Esophagus squamous epithelium (tissue), 5 donors: ENCODE measurements around the gene FBXO30. TPM values are rescaled to one million over a fixed set of nuclear protein-coding genes. Genes with fewer than 3 reads are reported as not detected.

Experiments used
- DNase-seq: peaks from one replicate; lab custom pipeline; 2025; lab: John Stamatoyannopoulos, UW
- H3K27ac ChIP-seq, 4 donors: fragments of 200-600 bp; sonication (generic); one replicate each; pipeline ENCODE4 v1.5.1; 2016 to 2019; ENCODE audit warnings: mild to moderate bottlenecking in 1 of 4
- H3K27me3 ChIP-seq, 4 donors: fragments of 200-600 bp; sonication (generic); 1 replicate in 3 of 4; 2 replicates in 1 of 4; pipeline versions ENCODE4 v1.5.1 to v1.6.0; 2017 to 2021; ENCODE audit warnings: antibody characterized with exemption in 1 of 4
- H3K36me3 ChIP-seq, 3 donors: fragments of 200-600 bp; sonication (generic); one replicate each; pipeline ENCODE4 v1.5.1; 2016 to 2019
- H3K4me1 ChIP-seq, 3 donors: fragments of 200-600 bp; sonication (generic); one replicate each; pipeline ENCODE4 v1.5.1; 2017 to 2019
- H3K4me3 ChIP-seq, 4 donors: fragments of 200-600 bp; sonication (generic); 1 replicate in 3 of 4; 2 replicates in 1 of 4; pipeline ENCODE4 v1.5.1; 2016 to 2019; ENCODE audit warnings: mild to moderate bottlenecking in 2 of 4, moderate library complexity in 1 of 4
- H3K9me3 ChIP-seq, 3 donors: fragments of 200-600 bp; sonication (generic); one replicate each; pipeline ENCODE4 v1.5.1; 2016 to 2019
- CTCF ChIP-seq, 6 experiments: fragments of 450-650 bp in 4 of 6; fragments of 200-600 bp in 2 of 6; sonication (generic) in 2 of 6; IDR thresholded peaks; one replicate each; pipeline ENCODE4 v1.5.1; 2016 to 2019; ENCODE audit warnings: antibody characterized with exemption in 6 of 6, mild to moderate bottlenecking in 4 of 6, moderate library complexity in 4 of 6
- POLR2A ChIP-seq, 4 donors: fragments of 450-650 bp; IDR thresholded peaks; one replicate each; pipeline ENCODE4 v1.6.1; 2017; ENCODE audit warnings: antibody characterized with exemption in 4 of 4, mild to moderate bottlenecking in 4 of 4, moderate library complexity in 3 of 4
- WGBS, 2 donors: methylation state at CpG; one replicate each; pipeline ENCODE4 v1.1.5; 2018; 5-methylcytosine and 5-hydroxymethylcytosine counted together
- intact Hi-C: fragments of 100-400 bp; cut with DNase I; formaldehyde crosslinking; loops from one replicate; pipeline ENCODE4 v1.15.0; 2022
- total RNA-seq, 4 donors: library from RNA; depleted of rRNA; stranded (reverse); fragments of >200 nt; gene quantifications; one replicate each; pipeline ENCODE4 v1.1.0, GENCODE V29; 2016
- donor health status: DM: yes; HTN: yes; CAD: no.

Gene FBXO30
- total RNA-seq, 4 donors from 2014 or later = 4.1 to 23.7 (median 9.0) TPM

- Histone ChIP-seq H3K27ac (no peak overlapping the region), H3K4me1 (no peaks in the 10 kb centered on the region), H3K9me3 (no peaks in the 10 kb centered on the region), H3K36me3 (no peaks in the 10 kb centered on the region), H3K4me3 (no peak overlapping the region), H3K27me3 (no peaks in the 10 kb centered on the region)
- DNase-seq = no peak
- TF ChIP-seq POLR2A (IDR thresholded peaks at IDR 0.05) (no peak), CTCF (IDR thresholded peaks at IDR 0.05) (no peak)
- 30 to 50% methylated on average over 1 of the region's 1 CpG for WGBS, 2 donors
- intact Hi-C loops = no loop called here
Observed at GRCh38 chr6:145823328-145823944, 8.8 kb upstream of the FBXO30 start.

GRCh38 chr6:145822456-145822855 lies 7.9 kb upstream of the FBXO30 start:
- Histone ChIP-seq H3K36me3 (no peaks in the 10 kb centered on the region), H3K27ac (no peak overlapping the region), H3K27me3 (no peaks in the 10 kb centered on the region), H3K9me3 (no peaks in the 10 kb centered on the region), H3K4me3 (no peak overlapping the region), H3K4me1 (no peaks in the 10 kb centered on the region)
- intact Hi-C loops = no loop called here
- WGBS, 2 donors = 64 to 77% methylated on average over 2 of the region's 2 CpGs
- no peak for DNase-seq
- TF ChIP-seq POLR2A (IDR thresholded peaks at IDR 0.05) (no peak), CTCF (IDR thresholded peaks at IDR 0.05) (no peak)

DNA sequence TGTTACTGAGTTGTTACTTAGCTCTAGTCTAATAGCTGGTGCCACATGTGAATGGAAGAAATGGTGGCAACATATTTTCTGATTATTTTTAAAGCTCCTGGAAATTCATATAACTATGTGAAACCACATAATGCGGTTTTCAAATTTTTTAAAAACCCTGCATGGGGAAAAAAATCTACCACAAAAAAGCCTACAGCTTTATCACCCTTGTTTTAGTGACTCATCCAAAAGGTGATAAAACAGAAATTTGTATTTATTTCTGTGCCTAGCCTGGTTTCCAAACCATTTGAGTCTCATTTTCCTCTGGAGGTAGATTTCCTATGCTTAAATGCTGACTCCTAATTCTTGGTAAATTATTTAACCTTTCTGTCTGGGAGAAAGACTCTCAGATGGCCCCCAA lies 5.4 kb upstream of the FBXO30 start:
- Histone ChIP-seq H3K4me1 (peaks cover 5 to 15% (median 10%) of the 10 kb centered on the region in 3 donors), H3K27me3 (no peaks in the 10 kb centered on the region), H3K27ac (no peak overlapping the region), H3K4me3 (no peak overlapping the region), H3K9me3 (no peaks in the 10 kb centered on the region), H3K36me3 (no peaks in the 10 kb centered on the region)
- 92 to 100% methylated on average over 1 of the region's 1 CpG for WGBS, 2 donors
- intact Hi-C loops = no loop called here
- DNase-seq = no peak
- TF ChIP-seq CTCF (IDR thresholded peaks at IDR 0.05) (no peak), POLR2A (IDR thresholded peaks at IDR 0.05) (no peak)

DNA sequence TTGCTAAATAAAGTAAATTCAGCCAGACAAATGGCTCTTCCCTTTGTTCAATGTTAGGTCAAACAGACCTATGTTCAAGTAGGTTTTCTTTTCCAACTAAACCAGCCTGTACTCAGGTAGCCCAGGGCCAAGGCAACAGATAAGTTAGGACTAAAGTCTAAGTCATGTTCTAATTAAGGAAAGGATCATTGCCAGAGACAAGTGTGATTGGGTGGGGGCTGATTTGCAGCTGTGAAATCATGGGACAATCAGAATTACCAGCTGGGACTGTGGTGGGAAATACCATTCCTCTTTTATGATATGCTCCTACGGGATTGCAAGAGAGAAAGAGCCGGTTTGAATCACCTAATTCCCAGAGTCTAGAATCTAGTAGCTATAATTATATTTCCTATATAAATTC lies 4.2 kb upstream of the FBXO30 start:
- Histone ChIP-seq H3K27ac (no peak overlapping the region), H3K4me1 (peaks cover 5 to 16% (median 10%) of the 10 kb centered on the region in 3 donors), H3K9me3 (no peaks in the 10 kb centered on the region), H3K36me3 (no peaks in the 10 kb centered on the region), H3K4me3 (no peak overlapping the region), H3K27me3 (no peaks in the 10 kb centered on the region)
- TF ChIP-seq POLR2A (IDR thresholded peaks at IDR 0.05) (no peak), CTCF (IDR thresholded peaks at IDR 0.05) (no peak)
- intact Hi-C loops = no loop called here
- DNase-seq = no peak
- WGBS, 2 donors = 97 to 100% methylated on average over 2 of the region's 2 CpGs

GRCh38 chr6:145816392-145816791 lies 1.8 kb upstream of the FBXO30 start:
- WGBS, 2 donors = 73 to 91% methylated on average over 8 of the region's 8 CpGs
- Histone ChIP-seq H3K27me3 (no peaks in the 10 kb centered on the region), H3K27ac (peak overlapping the region in 2 of 4 donors; percentile 93 to 95), H3K36me3 (no peaks in the 10 kb centered on the region), H3K4me3 (no peak overlapping the region), H3K4me1 (peaks cover 5 to 39% (median 10%) of the 10 kb centered on the region in 3 donors), H3K9me3 (no peaks in the 10 kb centered on the region)
- DNase-seq = no peak
- intact Hi-C loops = no loop called here
- TF ChIP-seq POLR2A (IDR thresholded peaks at IDR 0.05) (no peak), CTCF (IDR thresholded peaks at IDR 0.05) (no peak)
